Esophagus muscularis mucosa (tissue), 4 donors: Measurements from ENCODE around the gene CHN1.

Experiments used
- CTCF ChIP-seq, 3 experiments: fragments of 200-600 bp in 2 of 3; fragments of 450-650 bp in 1 of 3; sonication (generic) in 2 of 3; IDR thresholded peaks; one replicate each; pipeline ENCODE4 v1.5.1; 2017 to 2019; ENCODE audit warnings: antibody characterized with exemption in 3 of 3, mild to moderate bottlenecking in 2 of 3, moderate library complexity in 1 of 3
- EP300 ChIP-seq: sonication (generic); formaldehyde crosslinking; IDR thresholded peaks from one replicate; pipeline ENCODE4 v1.6.1; 2017; ENCODE audit warnings: antibody characterized with exemption
- POLR2A ChIP-seq: fragments of 450-650 bp; IDR thresholded peaks from one replicate; pipeline ENCODE4 v1.6.1; 2017; ENCODE audit warnings: antibody characterized with exemption, moderate library complexity, mild to moderate bottlenecking, low read depth
- POLR2AphosphoS5 ChIP-seq, 2 donors: sonication (generic); formaldehyde crosslinking; IDR thresholded peaks; one replicate each; pipeline ENCODE4 v1.6.1; 2017; ENCODE audit warnings: antibody characterized with exemption in 2 of 2

GRCh38 chr2:174868878-174869277, 136.3 kb downstream of the CHN1 start:
- TF ChIP-seq POLR2AphosphoS5 (IDR thresholded peaks at IDR 0.05) (no peak), CTCF (IDR thresholded peaks at IDR 0.05) (no peak), EP300 (no peak), POLR2A (no peak)
